ENCODE results near the gene PPM1N.

- TF ChIP-seq POLR2A (IDR thresholded peaks at IDR 0.05) (no peak), CTCF (IDR thresholded peaks at IDR 0.05) (no peak), EP300 (IDR thresholded peaks at IDR 0.05) (no peak)
Observed at GRCh38 chr19:45517641-45518468, 19.6 kb downstream of the PPM1N start.

All from ovary (tissue), 3 donors.